ENCODE measurements around the gene ZNF264. TPM values are rescaled to one million over a fixed set of nuclear protein-coding genes. Genes with fewer than 3 reads are reported as not detected.

The ZNF264 gene
- total RNA-seq, 1 experiment from 2014 or later = 48.3 TPM

GRCh38 chr19:57271280-57271679, 80.0 kb downstream of the ZNF264 start:
- Histone ChIP-seq H3K9me3 (ENCODE audit: control insufficient read depth, insufficient read depth, low read depth, low read length) (no peaks in the 10 kb centered on the region), H3K4me3 (ENCODE audit: low read depth in 2 of 2, low read length in 2 of 2) (no peak overlapping the region), H3K4me1 (ENCODE audit: control insufficient read depth, insufficient read depth, low read length) (no peaks in the 10 kb centered on the region), H3K36me3 (ENCODE audit: control insufficient read depth, insufficient read depth, low read length) (no peaks in the 10 kb centered on the region), H3K27ac (ENCODE audit: low read length) (no peak overlapping the region), H3K27me3 (ENCODE audit: control insufficient read depth, insufficient read depth, low read length) (no peaks in the 10 kb centered on the region)
- POLR2A ChIA-PET = no interaction called here
- intact Hi-C loops (cut with micrococcal nuclease; ENCODE audit: unreplicated experiment) (no loop called here), in situ Hi-C loops (cut with HindIII; ENCODE audit: low pct_unique_long_range_greater_than_20kb, low sequenced_read_pairs) (no loop called here)
- TF ChIP-seq TCF7L2 (IDR thresholded peaks at IDR 0.05; ENCODE audit: low read depth, low read length) (no peak), SIN3A (IDR thresholded peaks at IDR 0.05; ENCODE audit: borderline replicate concordance, insufficient read depth, low read depth, low read length) (no peak), REST (IDR thresholded peaks at IDR 0.05; ENCODE audit: insufficient read depth in 1 of 2, low read depth in 2 of 2, low read length in 1 of 2) (no peak), POLR2AphosphoS5 (IDR thresholded peaks at IDR 0.05; ENCODE audit: low read depth, low read length) (no peak), CTCF (IDR thresholded peaks at IDR 0.05) (no peak)
- DNase-seq (ENCODE audit: low read depth, low spot score) = no peak
- CTCF ChIA-PET = no interaction called here
- ATAC-seq = no peak
- BruUV-seq (replicated peaks) = no TSS peak

Other genes starting within 250 kb of the ZNF264 start
- gene USP29, start 71.5 kb upstream of the ZNF264 start, total RNA-seq (2021; ENCODE audit: unreplicated experiment) = not detected
- not detected for gene ZIM3, start 46.3 kb upstream of the ZNF264 start, total RNA-seq (2021; ENCODE audit: unreplicated experiment)
- not detected for gene DUXA, start 24.0 kb upstream of the ZNF264 start, total RNA-seq (2021; ENCODE audit: unreplicated experiment)
- gene AURKC, start 39.5 kb downstream of the ZNF264 start, total RNA-seq (2021; ENCODE audit: unreplicated experiment) = 3.2 TPM
- 16.8 TPM for gene ZNF805, start 49.1 kb downstream of the ZNF264 start, total RNA-seq (2021; ENCODE audit: unreplicated experiment)
- gene ZNF460, start 89.0 kb downstream of the ZNF264 start, total RNA-seq (2021; ENCODE audit: unreplicated experiment) = 76.3 TPM
- gene ZNF543, start 129.0 kb downstream of the ZNF264 start, total RNA-seq (2021; ENCODE audit: unreplicated experiment) = 10.8 TPM
- 10.8 TPM for gene ZNF304, start 159.8 kb downstream of the ZNF264 start, total RNA-seq (2021; ENCODE audit: unreplicated experiment)
- 15.1 TPM for gene TRAPPC2B, start 172.1 kb downstream of the ZNF264 start, total RNA-seq (2021; ENCODE audit: unreplicated experiment)
- gene ZNF547, start 172.1 kb downstream of the ZNF264 start, total RNA-seq (2021; ENCODE audit: unreplicated experiment) = 4.1 TPM
- gene ZNF548, start 198.4 kb downstream of the ZNF264 start, total RNA-seq (2021; ENCODE audit: unreplicated experiment) = 14.7 TPM
- 9.2 TPM for gene ZNF17, start 219.7 kb downstream of the ZNF264 start, total RNA-seq (2021; ENCODE audit: unreplicated experiment)
- gene ZNF749, start 243.8 kb downstream of the ZNF264 start, total RNA-seq (2021; ENCODE audit: unreplicated experiment) = 21.3 TPM